Raji (cell line): ENCODE data around the gene MAPK8IP1.

Experiments used
- POLR2A ChIP-seq: IDR thresholded peaks from 2 replicates; pipeline ENCODE4 v1.6.1; 2011; ENCODE audit warnings: low read depth, low read length, control low read depth; ENCODE audit not compliant: insufficient read depth

The MAPK8IP1 gene

DNA sequence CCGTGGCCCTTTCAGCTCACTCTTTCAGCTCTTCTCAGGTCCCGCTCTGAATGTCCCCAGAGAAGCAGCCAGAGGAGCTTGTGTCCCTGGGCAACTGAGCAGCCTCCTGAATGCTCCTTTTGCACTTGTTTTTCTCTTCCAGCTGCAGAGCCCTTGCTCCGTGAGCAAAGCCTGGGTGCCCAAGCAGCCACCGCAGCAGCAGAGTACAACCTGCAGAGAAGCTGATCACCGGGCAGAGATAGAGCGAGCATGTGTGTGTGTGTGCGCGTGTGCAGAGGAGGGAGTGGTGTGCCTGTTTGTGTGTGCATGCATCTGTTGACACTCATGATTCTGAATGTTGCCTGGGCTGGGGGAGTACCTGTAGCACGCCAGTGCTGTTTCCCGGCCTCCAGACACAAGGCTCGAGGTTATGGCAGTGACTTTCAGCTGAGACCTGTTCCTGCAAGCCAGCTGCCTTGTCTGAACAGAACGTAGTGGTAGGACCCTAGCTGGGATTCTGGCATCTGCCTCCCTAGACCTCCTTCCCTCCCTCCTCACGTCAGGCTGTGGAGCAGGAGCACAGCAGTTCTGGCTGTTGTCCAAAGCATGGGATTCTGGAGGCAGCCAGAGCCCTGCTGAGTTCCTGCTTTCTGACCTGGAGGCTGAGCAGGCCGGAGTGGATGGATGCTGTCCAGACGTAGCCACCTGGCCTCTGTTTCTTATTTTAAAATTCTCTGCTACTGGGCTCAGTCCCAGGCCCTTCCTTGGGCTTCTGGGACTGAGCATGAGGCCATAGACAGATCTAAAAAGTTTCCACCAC lies 4.5 kb upstream of the MAPK8IP1 start:
- no peak for TF ChIP-seq POLR2A

DNA sequence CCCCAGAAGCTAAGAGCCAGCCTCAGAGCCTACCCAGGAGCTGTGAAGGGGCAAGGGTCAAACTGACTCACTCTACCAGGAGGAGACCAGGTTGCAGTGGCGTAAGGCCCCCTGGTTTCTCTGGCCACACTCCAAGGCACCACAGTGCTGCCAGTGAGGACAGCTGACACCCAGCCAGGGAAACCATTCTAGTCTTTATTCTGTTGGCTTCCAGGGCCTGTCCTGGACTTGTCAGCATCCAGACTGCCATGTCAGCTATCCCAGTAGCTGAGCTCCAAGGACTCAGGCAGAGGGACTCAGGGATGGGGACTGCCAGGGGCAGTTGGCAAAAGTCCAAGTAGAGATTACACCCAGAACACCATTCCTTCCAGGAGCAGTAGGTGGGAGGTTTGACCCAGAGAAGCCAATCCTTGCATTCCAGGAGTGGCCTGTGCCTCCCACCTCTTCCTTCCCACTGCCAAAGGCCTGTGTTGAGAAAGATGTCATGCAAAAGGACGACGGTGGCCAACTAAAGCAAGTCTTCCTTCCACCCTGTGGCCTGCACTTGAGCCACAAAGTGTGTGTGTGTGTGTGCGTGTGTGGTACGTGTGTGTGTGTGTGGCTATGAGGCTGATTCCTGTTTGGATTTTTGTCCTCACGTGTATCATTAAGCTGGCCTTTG lies 3.6 kb upstream of the MAPK8IP1 start:
- no peak for TF ChIP-seq POLR2A

DNA sequence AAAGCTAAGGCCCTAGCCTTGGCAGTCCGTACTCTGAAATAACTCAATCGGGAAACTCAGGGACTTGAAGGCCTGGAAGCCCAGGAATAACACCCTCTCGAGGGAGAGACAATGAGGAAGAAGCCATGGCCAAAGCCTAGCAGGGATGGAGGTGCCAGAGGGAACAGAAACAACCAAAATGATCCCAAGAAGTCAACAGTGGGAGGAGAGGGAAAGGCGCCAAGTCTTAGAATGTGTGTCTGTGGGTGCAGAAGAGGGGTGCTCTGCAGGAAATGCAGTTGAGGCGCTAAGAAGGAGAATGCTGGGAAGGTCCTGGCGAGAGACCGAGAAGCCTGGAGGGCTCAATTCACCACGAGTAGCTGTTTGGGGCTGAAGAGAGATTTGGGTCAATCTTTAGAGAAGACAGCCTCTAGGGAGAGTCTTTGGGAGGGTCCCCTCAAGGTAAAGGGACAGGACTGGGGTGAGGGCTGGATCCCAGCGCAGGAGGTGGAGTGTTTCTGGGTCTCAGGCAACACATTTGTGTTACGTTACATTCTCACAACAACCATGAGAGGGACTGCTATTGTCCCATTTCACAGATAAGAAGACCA lies 760 bp upstream of the MAPK8IP1 start:
- TF ChIP-seq POLR2A = no peak

DNA sequence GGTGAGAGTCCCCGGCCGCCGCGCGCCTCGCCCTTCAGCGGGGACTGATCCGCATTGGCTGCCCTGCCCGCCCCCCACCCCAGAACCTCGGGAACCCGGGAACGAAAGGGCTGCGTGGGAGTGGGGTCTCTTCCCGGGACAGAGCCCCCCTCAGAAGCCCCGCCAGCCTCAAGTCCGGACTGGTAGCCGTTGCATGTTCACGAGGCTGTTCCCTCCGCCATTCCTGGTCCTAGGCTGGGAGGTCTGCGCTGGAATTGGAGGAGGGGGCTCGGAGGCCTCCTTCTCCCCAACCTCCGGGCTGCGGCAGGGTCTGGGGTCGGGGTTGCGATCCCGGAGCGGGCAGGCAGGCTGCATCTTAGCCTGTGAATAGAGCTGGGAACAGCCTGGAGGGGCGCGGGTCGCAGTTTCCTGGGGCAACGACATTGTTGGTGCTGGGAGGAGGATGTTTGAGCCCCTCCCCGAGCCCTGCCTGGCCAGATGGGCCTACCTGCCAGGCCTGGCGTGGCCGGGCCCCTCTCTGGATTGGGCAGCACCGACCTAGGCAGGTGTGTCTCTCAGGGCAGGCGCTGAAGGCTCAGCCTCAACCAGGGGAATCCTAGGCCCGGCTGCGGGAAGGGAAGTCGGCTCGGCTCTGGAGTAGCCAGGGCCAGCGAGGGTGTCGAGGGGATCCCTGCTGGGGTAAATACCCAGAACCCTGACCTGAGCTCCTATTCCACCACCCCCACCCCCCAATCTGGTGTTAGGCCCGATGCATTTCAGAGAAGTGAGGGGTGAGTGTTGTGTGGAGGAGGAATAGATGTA lies 670 bp downstream of the MAPK8IP1 start:
- TF ChIP-seq POLR2A = no peak

DNA sequence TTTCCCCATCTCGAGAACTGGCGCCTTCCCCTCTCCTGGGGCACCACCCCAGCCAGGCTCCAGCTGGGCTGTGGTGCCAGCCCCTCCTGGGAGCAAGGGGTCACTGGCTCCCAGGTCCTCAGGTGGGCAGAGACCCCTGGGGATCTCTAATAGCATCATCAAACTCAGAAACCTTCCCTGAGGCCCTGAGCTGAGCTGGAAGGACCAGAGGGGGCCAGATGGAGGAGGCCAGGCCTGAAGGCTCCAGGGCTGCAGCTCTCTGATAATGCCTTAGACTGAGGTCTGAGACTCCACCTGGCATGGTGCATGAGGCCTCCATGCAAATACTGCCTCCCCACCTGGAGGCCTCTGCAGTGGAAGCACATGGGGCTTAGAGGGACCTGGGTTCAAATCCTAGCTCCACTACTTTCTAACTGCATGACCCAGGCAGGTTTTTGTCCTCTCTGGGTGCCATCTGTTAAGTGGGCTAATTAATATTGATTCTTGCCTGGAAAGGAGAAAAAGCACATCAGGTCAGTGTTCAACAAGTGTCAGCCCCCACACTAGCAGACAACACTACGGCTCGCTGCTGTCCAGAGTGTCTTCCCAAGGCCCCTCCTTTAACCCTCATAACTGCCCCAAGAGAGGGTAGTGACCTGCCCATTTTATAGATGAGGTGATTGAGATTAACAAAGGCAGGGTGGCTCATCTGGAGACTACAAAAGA lies 1.5 kb downstream of the MAPK8IP1 start:
- TF ChIP-seq POLR2A = no peak

DNA sequence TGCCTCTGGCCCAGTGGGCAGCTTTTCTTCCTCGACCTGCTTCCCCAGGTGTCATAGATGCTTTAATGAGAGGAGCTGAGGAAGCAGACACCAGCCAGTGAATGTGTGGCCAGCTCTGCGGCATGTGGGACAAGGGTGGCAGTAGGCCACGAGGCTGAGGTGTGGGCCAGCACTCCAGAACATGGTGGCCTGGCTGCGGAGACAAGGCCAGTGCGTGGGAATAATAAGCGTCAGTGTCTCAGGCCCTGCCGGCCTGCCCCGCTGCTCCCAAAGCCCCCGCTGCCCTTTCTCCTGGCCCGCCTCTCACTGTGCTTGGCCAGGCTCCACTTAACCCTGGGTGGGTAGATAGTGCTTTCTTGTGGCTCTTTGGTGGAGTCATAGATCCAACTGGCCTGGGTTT lies 2.1 kb downstream of the MAPK8IP1 start:
- no peak for TF ChIP-seq POLR2A

DNA sequence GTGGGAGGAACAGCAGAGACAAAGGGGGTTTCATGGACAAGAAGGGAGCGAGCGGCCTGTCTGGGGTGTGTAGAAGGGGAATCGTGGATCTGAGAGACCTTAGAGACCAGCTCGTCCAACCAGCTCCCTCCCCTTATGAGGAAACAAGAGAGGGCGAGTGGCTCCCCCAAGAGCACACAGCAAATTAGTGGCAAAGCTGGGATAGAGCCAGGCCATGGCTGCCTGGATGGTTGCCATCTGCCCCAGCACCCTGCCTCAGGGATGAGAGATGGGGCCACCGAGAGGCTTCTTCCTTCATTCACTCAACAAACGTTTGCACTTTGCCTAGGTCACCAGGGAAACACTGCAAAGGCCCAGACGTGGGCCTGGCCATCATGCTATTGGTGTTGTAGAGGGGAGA lies 4.1 kb downstream of the MAPK8IP1 start:
- no peak for TF ChIP-seq POLR2A

DNA sequence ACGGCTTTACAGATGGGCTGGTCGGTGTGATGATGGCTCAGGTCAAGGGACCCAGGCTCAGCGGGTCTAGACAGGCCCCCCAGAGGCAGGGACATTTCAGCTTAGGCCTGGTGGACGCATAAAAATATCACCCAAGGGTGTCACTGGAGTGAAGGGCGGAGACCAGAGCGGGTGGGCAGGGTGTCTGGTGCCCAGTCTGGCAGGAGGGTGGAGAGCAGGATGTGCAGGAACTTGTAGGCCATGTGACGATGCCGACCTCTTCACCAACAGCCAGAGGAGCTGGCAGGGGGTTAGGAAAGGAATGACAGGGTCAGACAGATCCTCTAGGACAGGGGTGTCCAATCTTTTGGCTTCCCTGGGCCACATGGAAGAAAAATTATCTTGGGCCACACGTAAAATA lies 4.5 kb downstream of the MAPK8IP1 start:
- TF ChIP-seq POLR2A = no peak

DNA sequence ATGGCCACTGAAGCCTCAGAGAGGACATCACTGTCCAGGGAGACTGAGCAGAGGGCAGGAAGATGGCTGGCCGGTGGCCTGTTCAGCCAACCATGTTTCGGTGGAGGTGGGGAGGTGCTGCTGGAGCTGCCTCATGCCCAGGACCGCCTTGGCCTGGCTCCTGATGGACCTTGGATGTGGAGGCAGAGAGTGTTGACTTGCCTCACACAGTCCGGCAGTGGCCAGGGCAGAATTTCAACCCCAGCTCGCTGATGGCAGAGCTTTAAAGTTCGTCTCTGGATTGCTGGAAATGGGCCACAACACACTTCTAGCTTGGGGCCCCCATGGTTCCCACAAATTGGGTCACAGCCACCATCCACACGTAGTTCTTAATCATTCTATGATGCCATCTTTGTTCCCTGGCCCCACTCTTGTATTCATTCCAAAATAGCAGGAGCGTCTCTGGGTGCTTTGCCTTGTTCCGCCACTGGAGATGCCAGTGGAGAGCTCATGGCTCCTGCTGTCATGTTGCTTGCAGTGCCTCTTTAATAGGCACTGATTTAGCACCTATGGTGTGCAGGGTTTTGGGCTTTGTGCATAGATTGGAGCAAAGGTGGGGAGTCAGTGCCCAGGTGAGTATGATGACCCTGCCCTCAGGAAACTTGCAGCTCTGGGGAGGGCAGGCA lies 5.6 kb downstream of the MAPK8IP1 start:
- TF ChIP-seq POLR2A = no peak

DNA sequence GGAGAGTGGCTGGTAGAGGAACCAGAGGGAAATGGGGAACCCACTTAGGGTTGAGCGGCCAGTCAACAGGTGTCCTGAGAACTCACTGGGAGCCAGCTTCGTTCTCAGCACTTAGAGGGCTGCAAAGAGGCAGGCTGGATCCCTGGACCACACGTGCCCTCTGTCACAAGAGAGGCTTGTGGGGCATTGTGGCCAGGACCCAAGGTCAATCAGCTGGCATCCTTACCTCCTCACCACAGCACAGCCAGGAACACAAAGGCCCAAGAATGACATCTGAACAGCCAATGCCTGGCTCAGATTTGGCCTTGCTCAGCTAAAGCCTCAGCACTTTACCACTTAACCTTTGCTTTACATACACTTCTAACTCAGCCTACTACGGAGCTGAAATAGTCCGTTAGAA lies 7.4 kb downstream of the MAPK8IP1 start:
- no peak for TF ChIP-seq POLR2A

DNA sequence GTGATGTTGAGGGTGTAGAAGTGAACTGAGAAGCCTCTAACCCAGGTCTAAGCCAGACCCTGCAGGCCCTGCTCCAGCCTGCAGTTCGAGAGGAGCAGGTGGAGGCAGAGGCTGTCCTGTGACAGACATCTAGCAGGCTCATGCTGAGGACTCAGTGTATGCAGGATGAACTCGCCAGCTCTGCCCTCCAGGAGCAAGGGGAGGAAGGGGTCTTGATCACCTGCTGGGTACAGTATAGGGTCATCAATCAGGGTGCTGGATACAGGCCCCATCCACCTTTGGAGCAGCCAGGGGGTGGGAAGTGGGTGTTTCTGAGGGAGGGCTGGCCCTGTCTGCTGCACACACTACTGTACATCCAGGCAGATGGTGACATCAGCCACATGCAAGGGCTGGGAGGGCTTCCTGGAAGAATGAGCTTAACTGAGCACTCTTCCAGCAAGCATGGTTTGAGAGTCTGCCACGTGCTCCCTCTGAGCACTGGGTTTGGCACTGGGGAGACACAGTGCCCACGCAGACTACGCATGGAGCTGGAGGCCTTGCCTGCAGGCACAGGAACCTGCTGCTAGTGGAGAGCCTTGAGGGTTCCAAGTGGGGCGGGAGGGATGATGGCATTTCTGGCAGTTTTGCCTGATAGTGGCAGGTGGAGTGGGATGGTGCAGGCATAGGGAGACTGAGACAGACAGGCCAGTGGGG lies 9.2 kb downstream of the MAPK8IP1 start:
- TF ChIP-seq POLR2A = no peak

DNA sequence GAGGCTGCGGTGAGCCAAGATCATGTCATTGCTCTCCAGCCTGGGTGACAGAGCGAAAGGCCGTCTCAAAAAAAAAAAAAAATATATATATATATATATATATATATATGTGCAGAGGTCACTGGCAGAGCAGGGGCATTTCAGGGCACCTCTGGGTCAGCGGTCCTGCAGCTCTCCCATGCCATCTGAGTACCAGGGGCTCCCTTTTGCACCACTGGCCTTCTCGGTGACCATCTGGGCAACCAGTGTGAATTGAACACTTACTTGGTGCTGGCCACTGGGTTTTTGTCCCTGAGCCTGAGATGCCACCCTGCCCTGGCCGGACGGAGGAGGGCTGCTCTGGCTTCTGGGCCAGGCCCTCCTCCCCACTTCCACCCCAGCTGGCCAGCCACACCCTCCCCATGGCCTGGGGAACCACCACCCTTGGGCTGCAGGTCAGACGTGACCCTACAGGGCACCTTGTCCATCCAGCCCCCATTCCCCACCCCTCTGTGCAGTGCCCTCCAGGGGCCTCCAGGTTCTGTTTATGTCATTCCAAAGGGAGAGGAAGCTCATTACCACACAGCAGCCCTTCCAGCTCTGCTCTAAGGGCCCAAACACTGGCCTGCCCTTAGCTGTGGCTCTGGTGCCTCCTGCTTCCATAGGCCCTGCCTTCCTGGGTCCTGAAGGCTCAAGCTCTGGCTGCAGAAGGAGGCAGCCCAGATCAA lies 10.3 kb downstream of the MAPK8IP1 start:
- no peak for TF ChIP-seq POLR2A

DNA sequence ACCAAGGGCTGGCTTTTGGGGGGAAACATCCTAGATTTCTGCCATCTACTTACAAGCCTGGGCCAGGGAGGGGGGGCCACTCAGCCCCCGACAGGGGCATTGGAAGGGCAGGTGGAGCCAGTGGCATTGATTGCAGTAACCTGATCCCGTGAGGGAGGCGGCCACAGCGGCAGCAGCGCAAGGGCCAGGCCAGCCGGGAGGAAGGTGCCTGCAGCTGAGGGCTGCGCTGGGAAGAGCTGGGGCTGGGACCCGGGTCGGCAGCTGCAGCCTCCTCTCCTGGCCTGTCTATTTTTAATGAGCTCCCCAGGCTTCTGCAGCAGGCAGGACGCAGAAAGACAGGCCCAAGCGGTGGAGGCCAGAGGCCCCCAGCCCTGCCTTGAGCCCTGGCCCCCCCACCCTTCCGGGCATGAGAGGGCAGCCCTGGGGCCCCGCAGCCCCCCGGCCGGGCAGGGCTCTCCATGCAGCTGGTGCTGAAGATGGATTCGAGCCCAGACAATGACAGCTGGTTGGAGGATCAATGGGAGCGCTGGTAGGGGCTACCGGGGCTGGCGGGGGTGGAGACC lies 11.1 kb downstream of the MAPK8IP1 start:
- no peak for TF ChIP-seq POLR2A
